Peyer's patch (tissue), 4 donors: ENCODE results near the gene FCSK. TPM values are rescaled to one million over a fixed set of nuclear protein-coding genes. Genes with fewer than 3 reads are reported as not detected.

ENCODE experiments used
- DNase-seq, 3 donors: peaks; one replicate each; pipeline ENCODE4 v3.0.0-alpha.2; 2017 to 2019
- H3K27ac ChIP-seq, 4 donors: fragments of 200-600 bp; sonication (generic); one replicate each; pipeline ENCODE4 v1.5.1; 2016 to 2019
- H3K27me3 ChIP-seq, 2 donors: fragments of 200-600 bp; sonication (generic); one replicate each; pipeline ENCODE4 v1.5.1; 2019
- H3K36me3 ChIP-seq, 3 donors: fragments of 200-600 bp; sonication (generic); one replicate each; pipeline ENCODE4 v1.5.1; 2016 to 2019
- H3K4me1 ChIP-seq, 4 donors: fragments of 200-600 bp; sonication (generic); one replicate each; pipeline ENCODE4 v1.5.1; 2016 to 2019
- H3K4me3 ChIP-seq, 4 donors: fragments of 200-600 bp; sonication (generic); 1 replicate in 3 of 4; 2 replicates in 1 of 4; pipeline ENCODE4 v1.5.1; 2016 to 2019; ENCODE audit warnings: mild to moderate bottlenecking in 1 of 4
- H3K9me3 ChIP-seq, 4 donors: fragments of 200-600 bp; sonication (generic); one replicate each; pipeline ENCODE4 v1.5.1; 2016 to 2019; ENCODE audit warnings: mild to moderate bottlenecking in 1 of 4
- CTCF ChIP-seq, 6 experiments: fragments of 450-650 bp in 4 of 6; fragments of 200-600 bp in 2 of 6; sonication (generic) in 1 of 6; IDR thresholded peaks; one replicate each; pipeline ENCODE4 v1.5.1; 2017 to 2019; ENCODE audit warnings: antibody characterized with exemption in 6 of 6, mild to moderate bottlenecking in 3 of 6, moderate library complexity in 1 of 6
- POLR2A ChIP-seq, 2 donors: fragments of 450-650 bp; IDR thresholded peaks; one replicate each; pipeline ENCODE4 v1.5.1; 2017; ENCODE audit warnings: antibody characterized with exemption in 2 of 2, mild to moderate bottlenecking in 2 of 2, moderate library complexity in 2 of 2
- total RNA-seq, 4 donors: library from RNA; depleted of rRNA; stranded (reverse); fragments of >200 nt; gene quantifications; one replicate each; pipeline ENCODE4 v1.1.0, GENCODE V29; 2016

Gene FCSK
- total RNA-seq, 4 donors from 2014 or later: 32.2 to 127 (median 52.9) TPM

GRCh38 chr16:70494777-70495176, 40.4 kb downstream of the FCSK start:
- Histone ChIP-seq H3K9me3 (no peaks in the 10 kb centered on the region), H3K4me3 (no peak overlapping the region), H3K36me3 (peaks cover 0 to 92% (median 0%) of the 10 kb centered on the region in 3 donors), H3K4me1 (no peaks in the 10 kb centered on the region), H3K27me3 (no peaks in the 10 kb centered on the region), H3K27ac (no peak overlapping the region)
- no peak for DNase-seq
- no peak for TF ChIP-seq CTCF (IDR thresholded peaks at IDR 0.05)
- TF ChIP-seq POLR2A (IDR thresholded peaks at IDR 0.05): no peak

- Histone ChIP-seq H3K36me3 (peaks cover 0 to 92% (median 0%) of the 10 kb centered on the region in 3 donors), H3K4me3 (no peak overlapping the region), H3K27me3 (no peaks in the 10 kb centered on the region), H3K9me3 (no peaks in the 10 kb centered on the region), H3K4me1 (no peaks in the 10 kb centered on the region), H3K27ac (no peak overlapping the region)
- DNase-seq: peak in 1 of 3 donors; percentile 51
- TF ChIP-seq POLR2A (IDR thresholded peaks at IDR 0.05): no peak
- no peak for TF ChIP-seq CTCF (IDR thresholded peaks at IDR 0.05)
Measured at GRCh38 chr16:70495425-70496182, 41.2 kb downstream of the FCSK start.

- no peak for DNase-seq
- no peaks in the 10 kb centered on the region for H3K27me3 ChIP-seq
- H3K4me1 ChIP-seq: no peaks in the 10 kb centered on the region
- TF ChIP-seq POLR2A (IDR thresholded peaks at IDR 0.05): no peak
- no peak for TF ChIP-seq CTCF (IDR thresholded peaks at IDR 0.05)
- peaks cover 0 to 92% (median 0%) of the 10 kb centered on the region in 3 donors for H3K36me3 ChIP-seq
- no peak overlapping the region for H3K27ac ChIP-seq
- H3K4me3 ChIP-seq: no peak overlapping the region
- H3K9me3 ChIP-seq: no peaks in the 10 kb centered on the region
Measured at GRCh38 chr16:70496513-70496912, 42.1 kb downstream of the FCSK start.

GRCh38 chr16:70508752-70509151, 54.4 kb downstream of the FCSK start:
- Histone ChIP-seq H3K4me1 (no peaks in the 10 kb centered on the region), H3K4me3 (no peak overlapping the region), H3K9me3 (no peaks in the 10 kb centered on the region), H3K27ac (no peak overlapping the region), H3K36me3 (peaks cover 0 to 84% (median 0%) of the 10 kb centered on the region in 3 donors), H3K27me3 (no peaks in the 10 kb centered on the region)
- TF ChIP-seq POLR2A (IDR thresholded peaks at IDR 0.05) (no peak), CTCF (IDR thresholded peaks at IDR 0.05) (peak in 1 of 6 experiments; percentile 18)
- no peak for DNase-seq

- TF ChIP-seq CTCF (IDR thresholded peaks at IDR 0.05) (no peak), POLR2A (IDR thresholded peaks at IDR 0.05) (no peak)
- no peak for DNase-seq
- no peaks in the 10 kb centered on the region for H3K9me3 ChIP-seq
- no peak overlapping the region for H3K27ac ChIP-seq
- peaks cover 0 to 92% (median 0%) of the 10 kb centered on the region in 3 donors for H3K36me3 ChIP-seq
- no peak overlapping the region for H3K4me3 ChIP-seq
- H3K27me3 ChIP-seq: no peaks in the 10 kb centered on the region
- H3K4me1 ChIP-seq: no peaks in the 10 kb centered on the region
Measured at GRCh38 chr16:70510216-70510615, 55.8 kb downstream of the FCSK start.
